Measurements from ENCODE around the gene CYSLTR2.

CYSLTR2 gene

DNA sequence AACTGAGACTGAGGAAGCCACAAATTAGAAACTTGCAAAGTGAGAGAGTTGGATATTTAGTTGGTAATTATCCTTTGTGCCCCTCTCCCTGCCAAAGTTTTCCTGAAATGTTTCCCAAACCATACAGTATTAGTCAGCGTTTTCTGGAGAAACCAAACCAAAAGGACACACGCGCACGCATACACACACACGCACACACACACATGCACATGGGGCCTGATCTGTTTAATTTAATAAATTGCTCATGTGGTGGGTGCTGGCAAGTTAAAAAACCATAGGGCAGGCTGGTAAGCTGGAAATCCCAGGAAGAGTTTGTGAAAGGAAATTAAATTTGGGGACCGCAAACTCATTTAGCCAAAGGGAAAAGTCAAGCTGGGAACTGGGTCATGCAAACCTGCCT, 11.7 kb upstream of the CYSLTR2 start:
- no peaks in the 10 kb centered on the region for H3K4me1 ChIP-seq (ENCODE audit: insufficient read depth, poor library complexity, severe bottlenecking)
- H3K36me3 ChIP-seq (ENCODE audit: low read depth): no peaks in the 10 kb centered on the region
- TF ChIP-seq, protein P1, sequence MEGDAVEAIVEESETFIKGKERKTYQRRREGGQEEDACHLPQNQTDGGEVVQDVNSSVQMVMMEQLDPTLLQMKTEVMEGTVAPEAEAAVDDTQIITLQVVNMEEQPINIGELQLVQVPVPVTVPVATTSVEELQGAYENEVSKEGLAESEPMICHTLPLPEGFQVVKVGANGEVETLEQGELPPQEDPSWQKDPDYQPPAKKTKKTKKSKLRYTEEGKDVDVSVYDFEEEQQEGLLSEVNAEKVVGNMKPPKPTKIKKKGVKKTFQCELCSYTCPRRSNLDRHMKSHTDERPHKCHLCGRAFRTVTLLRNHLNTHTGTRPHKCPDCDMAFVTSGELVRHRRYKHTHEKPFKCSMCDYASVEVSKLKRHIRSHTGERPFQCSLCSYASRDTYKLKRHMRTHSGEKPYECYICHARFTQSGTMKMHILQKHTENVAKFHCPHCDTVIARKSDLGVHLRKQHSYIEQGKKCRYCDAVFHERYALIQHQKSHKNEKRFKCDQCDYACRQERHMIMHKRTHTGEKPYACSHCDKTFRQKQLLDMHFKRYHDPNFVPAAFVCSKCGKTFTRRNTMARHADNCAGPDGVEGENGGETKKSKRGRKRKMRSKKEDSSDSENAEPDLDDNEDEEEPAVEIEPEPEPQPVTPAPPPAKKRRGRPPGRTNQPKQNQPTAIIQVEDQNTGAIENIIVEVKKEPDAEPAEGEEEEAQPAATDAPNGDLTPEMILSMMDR (IDR thresholded peaks at IDR 0.05; ENCODE audit: poor library complexity, severe bottlenecking): no peak
- DNase-seq (ENCODE audit: low spot score) (no peak), ATAC-seq (ENCODE audit: low read depth) (no peak)
- H3K4me3 ChIP-seq (ENCODE audit: severe bottlenecking): no peak overlapping the region
- H3K9me3 ChIP-seq (ENCODE audit: severe bottlenecking): no peaks in the 10 kb centered on the region
- H3K27ac ChIP-seq (ENCODE audit: poor library complexity, severe bottlenecking): no peak overlapping the region
- H3K27me3 ChIP-seq (ENCODE audit: insufficient read depth, poor library complexity, severe bottlenecking): no peaks in the 10 kb centered on the region

DNA sequence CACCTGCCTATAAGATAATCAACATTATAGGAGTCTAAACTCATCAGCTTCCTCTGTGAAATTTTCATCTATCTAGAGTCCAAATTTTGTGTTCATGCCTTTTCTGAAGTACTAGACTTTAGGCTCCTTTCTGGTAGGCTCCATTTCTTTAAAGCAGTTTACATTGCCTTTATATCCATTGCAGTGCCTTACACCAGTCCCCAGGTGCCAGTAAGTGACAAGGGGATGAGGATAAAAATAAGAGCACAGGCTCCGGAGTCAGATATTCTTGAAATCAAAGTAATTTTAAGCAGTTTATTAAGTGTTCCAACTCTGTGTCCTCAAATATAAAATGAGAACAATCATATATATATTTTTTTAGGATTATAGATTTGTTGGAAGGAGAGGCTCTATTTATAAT, 10.6 kb upstream of the CYSLTR2 start:
- H3K9me3 ChIP-seq (ENCODE audit: severe bottlenecking): no peaks in the 10 kb centered on the region
- ATAC-seq (ENCODE audit: low read depth): no peak
- H3K27ac ChIP-seq (ENCODE audit: poor library complexity, severe bottlenecking): no peak overlapping the region
- no peak overlapping the region for H3K4me3 ChIP-seq (ENCODE audit: severe bottlenecking)
- H3K36me3 ChIP-seq (ENCODE audit: low read depth): no peaks in the 10 kb centered on the region
- DNase-seq (ENCODE audit: low spot score): no peak
- TF ChIP-seq, protein P1 (IDR thresholded peaks at IDR 0.05; ENCODE audit: poor library complexity, severe bottlenecking): no peak
- no peaks in the 10 kb centered on the region for H3K27me3 ChIP-seq (ENCODE audit: insufficient read depth, poor library complexity, severe bottlenecking)
- no peaks in the 10 kb centered on the region for H3K4me1 ChIP-seq (ENCODE audit: insufficient read depth, poor library complexity, severe bottlenecking)

DNA sequence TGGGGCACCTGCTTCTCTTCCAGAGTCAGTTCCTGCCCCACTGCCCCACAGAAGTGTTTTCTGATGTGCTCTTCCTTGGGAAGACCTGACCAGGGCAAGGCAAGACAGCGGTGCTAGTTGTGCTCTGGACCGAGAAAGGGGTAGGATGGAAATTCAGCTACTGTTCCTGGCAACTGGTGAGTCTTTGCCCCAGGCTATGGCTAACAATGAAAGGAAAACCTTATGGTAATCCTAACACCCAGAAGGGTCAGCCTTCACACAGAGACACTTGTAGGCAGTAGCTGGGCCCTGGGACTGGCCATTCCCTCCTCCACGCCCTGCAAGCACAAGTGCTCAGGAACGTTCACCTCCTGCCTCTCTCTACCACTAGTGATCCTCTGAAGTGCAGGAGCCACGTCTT, 9.6 kb upstream of the CYSLTR2 start:
- no peak overlapping the region for H3K27ac ChIP-seq (ENCODE audit: poor library complexity, severe bottlenecking)
- H3K36me3 ChIP-seq (ENCODE audit: low read depth): no peaks in the 10 kb centered on the region
- H3K27me3 ChIP-seq (ENCODE audit: insufficient read depth, poor library complexity, severe bottlenecking): no peaks in the 10 kb centered on the region
- H3K4me3 ChIP-seq (ENCODE audit: severe bottlenecking): no peak overlapping the region
- ATAC-seq (ENCODE audit: low read depth): no peak
- TF ChIP-seq, protein P1 (IDR thresholded peaks at IDR 0.05; ENCODE audit: poor library complexity, severe bottlenecking): no peak
- no peaks in the 10 kb centered on the region for H3K4me1 ChIP-seq (ENCODE audit: insufficient read depth, poor library complexity, severe bottlenecking)
- DNase-seq (ENCODE audit: low spot score): no peak
- no peaks in the 10 kb centered on the region for H3K9me3 ChIP-seq (ENCODE audit: severe bottlenecking)

DNA sequence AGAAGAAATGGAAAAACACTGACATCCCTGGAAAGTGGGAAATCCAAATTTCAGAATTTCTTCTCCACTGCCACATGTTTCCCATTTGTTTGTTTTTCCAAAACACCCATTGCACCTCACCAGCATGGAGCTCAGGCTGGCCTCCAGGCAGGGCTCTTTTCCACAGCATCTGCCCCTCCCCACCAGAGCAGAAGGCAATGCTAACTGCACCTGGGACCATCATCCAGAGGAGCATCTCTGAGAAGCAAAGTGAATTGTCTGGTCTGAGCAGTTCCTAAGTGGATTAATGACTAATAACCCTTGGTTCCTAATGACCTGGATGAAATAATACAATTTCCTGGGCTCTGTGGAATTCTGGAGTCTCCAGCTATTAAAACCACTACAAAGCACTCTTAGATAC, 8.8 kb upstream of the CYSLTR2 start:
- ATAC-seq (ENCODE audit: low read depth) (no peak), DNase-seq (ENCODE audit: low spot score) (no peak)
- H3K9me3 ChIP-seq (ENCODE audit: severe bottlenecking): no peaks in the 10 kb centered on the region
- H3K36me3 ChIP-seq (ENCODE audit: low read depth): no peaks in the 10 kb centered on the region
- H3K27ac ChIP-seq (ENCODE audit: poor library complexity, severe bottlenecking): no peak overlapping the region
- H3K4me3 ChIP-seq (ENCODE audit: severe bottlenecking): no peak overlapping the region
- H3K4me1 ChIP-seq (ENCODE audit: insufficient read depth, poor library complexity, severe bottlenecking): no peaks in the 10 kb centered on the region
- TF ChIP-seq, protein P1 (IDR thresholded peaks at IDR 0.05; ENCODE audit: poor library complexity, severe bottlenecking): no peak
- no peaks in the 10 kb centered on the region for H3K27me3 ChIP-seq (ENCODE audit: insufficient read depth, poor library complexity, severe bottlenecking)

DNA sequence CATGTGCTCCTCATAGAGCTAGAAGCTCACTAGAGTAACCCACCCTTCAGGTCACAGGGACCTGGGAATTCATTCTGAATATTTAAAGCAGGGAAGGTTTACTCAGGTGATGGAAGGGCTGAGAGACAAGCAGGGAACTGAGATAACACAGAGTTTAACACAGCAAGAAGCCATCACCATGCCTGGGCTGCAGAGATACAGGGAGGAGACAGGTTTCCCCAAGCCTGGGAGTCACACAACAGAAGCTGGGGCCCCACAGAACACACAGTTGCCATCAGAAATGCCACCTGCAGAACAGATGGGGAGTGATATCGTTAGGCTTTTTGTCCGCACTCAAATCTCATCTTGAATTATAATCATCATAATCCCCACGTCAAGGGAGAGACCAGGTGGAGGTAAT, 7.9 kb upstream of the CYSLTR2 start:
- Histone ChIP-seq H3K27me3 (ENCODE audit: insufficient read depth, poor library complexity, severe bottlenecking) (no peaks in the 10 kb centered on the region), H3K4me1 (ENCODE audit: insufficient read depth, poor library complexity, severe bottlenecking) (no peaks in the 10 kb centered on the region), H3K36me3 (ENCODE audit: low read depth) (no peaks in the 10 kb centered on the region), H3K9me3 (ENCODE audit: severe bottlenecking) (no peaks in the 10 kb centered on the region), H3K4me3 (ENCODE audit: severe bottlenecking) (no peak overlapping the region), H3K27ac (ENCODE audit: poor library complexity, severe bottlenecking) (no peak overlapping the region)
- TF ChIP-seq, protein P1 (IDR thresholded peaks at IDR 0.05; ENCODE audit: poor library complexity, severe bottlenecking): no peak
- DNase-seq (ENCODE audit: low spot score) (no peak), ATAC-seq (ENCODE audit: low read depth) (no peak)
